CD4-positive, alpha-beta memory T cell (primary cell): ENCODE measurements around the gene PDGFRA. TPM values are rescaled to one million over a fixed set of nuclear protein-coding genes. Genes with fewer than 3 reads are reported as not detected.

Source experiments
- CTCF ChIA-PET: fragments of 350-600 bp; sonication (Branson Sonifier 250); formaldehyde crosslinking; loops from one replicate; lab custom pipeline; 2021; ENCODE audit warnings: inconsistent platforms; ENCODE audit not compliant: partially characterized antibody; lab: Charles Lee
- POLR2A ChIA-PET: fragments of 350-600 bp; sonication (Branson Sonifier 250); formaldehyde crosslinking; loops from one replicate; lab custom pipeline; 2021; ENCODE audit not compliant: partially characterized antibody; lab: Charles Lee
- DNase-seq, 5 donors: peaks; one replicate each; pipeline versions ENCODE4 v3.0.0 to v3.0.0-alpha.2; 2020 to 2022; ENCODE audit warnings: mixed read lengths in 1 of 5
- H3K27ac ChIP-seq: one replicate; pipeline ENCODE4 v1.7.0; 2013; ENCODE audit warnings: low read depth, low read length
- H3K27me3 ChIP-seq: 2 replicates; pipeline ENCODE4 v1.7.0; 2013; ENCODE audit warnings: mild to moderate bottlenecking, low read length, moderate library complexity; ENCODE audit not compliant: insufficient read depth
- H3K36me3 ChIP-seq: 2 replicates; pipeline ENCODE4 v1.7.0; 2013; ENCODE audit warnings: mild to moderate bottlenecking, low read length, moderate library complexity; ENCODE audit not compliant: insufficient read depth
- H3K4me1 ChIP-seq: 2 replicates; pipeline ENCODE4 v1.7.0; 2013; ENCODE audit warnings: mild to moderate bottlenecking, low read length, moderate library complexity; ENCODE audit not compliant: insufficient read depth
- H3K4me3 ChIP-seq, 2 donors: one replicate each; pipeline ENCODE4 v1.7.0; 2013; ENCODE audit warnings: low read length in 2 of 2, mild to moderate bottlenecking in 1 of 2
- H3K9me3 ChIP-seq, 2 donors: one replicate each; pipeline ENCODE4 v1.7.0; 2013; ENCODE audit warnings: low read length in 2 of 2, control low read depth in 1 of 2; ENCODE audit not compliant: control insufficient read depth in 1 of 2
- H3K27ac Mint-ChIP-seq, 7 donors: one replicate each; pipeline ENCODE4 v1.8.0; 2020 to 2021; ENCODE audit warnings: mixed read lengths in 7 of 7, mild to moderate bottlenecking in 6 of 7, inconsistent platforms in 3 of 7, moderate library complexity in 3 of 7
- H3K27me3 Mint-ChIP-seq, 2 donors: one replicate each; pipeline ENCODE4 v1.8.0; 2020 to 2021; ENCODE audit warnings: mixed read lengths in 2 of 2
- H3K36me3 Mint-ChIP-seq, 2 donors: one replicate each; pipeline ENCODE4 v1.8.0; 2020 to 2021; ENCODE audit warnings: mixed read lengths in 2 of 2, inconsistent platforms in 1 of 2, mild to moderate bottlenecking in 1 of 2
- H3K4me1 Mint-ChIP-seq, 4 donors: one replicate each; pipeline ENCODE4 v1.8.0; 2020 to 2021; ENCODE audit warnings: mixed read lengths in 4 of 4, mild to moderate bottlenecking in 1 of 4
- H3K4me3 Mint-ChIP-seq, 8 donors: one replicate each; pipeline ENCODE4 v1.8.0; 2020 to 2021; ENCODE audit warnings: mixed read lengths in 8 of 8, mild to moderate bottlenecking in 7 of 8, moderate library complexity in 6 of 8, inconsistent platforms in 3 of 8
- H3K9me3 Mint-ChIP-seq, 8 donors: one replicate each; pipeline ENCODE4 v1.8.0; 2020 to 2021; ENCODE audit warnings: mixed read lengths in 8 of 8, mild to moderate bottlenecking in 5 of 8, inconsistent platforms in 3 of 8, moderate library complexity in 1 of 8
- intact Hi-C: fragments of 100-400 bp; cut with micrococcal nuclease; formaldehyde crosslinking; loops from one replicate; pipeline ENCODE4 v1.15.1; 2023
- polyA plus RNA-seq, 2 donors: library from polyadenylated mRNA; unstranded; fragments of 300-500 nt; fragmentation: Illumina TruSeq; gene quantifications; one replicate each; pipeline ENCODE4 v1.2.3, GENCODE V29; 2021
- total RNA-seq, 2 experiments: library from RNA; stranded (reverse); gene quantifications; one replicate each; pipeline ENCODE4 v1.2.3, GENCODE V29; 2021

The PDGFRA gene
- total and polyA plus RNA-seq, 4 experiments from 2014 or later, result not detected

DNA sequence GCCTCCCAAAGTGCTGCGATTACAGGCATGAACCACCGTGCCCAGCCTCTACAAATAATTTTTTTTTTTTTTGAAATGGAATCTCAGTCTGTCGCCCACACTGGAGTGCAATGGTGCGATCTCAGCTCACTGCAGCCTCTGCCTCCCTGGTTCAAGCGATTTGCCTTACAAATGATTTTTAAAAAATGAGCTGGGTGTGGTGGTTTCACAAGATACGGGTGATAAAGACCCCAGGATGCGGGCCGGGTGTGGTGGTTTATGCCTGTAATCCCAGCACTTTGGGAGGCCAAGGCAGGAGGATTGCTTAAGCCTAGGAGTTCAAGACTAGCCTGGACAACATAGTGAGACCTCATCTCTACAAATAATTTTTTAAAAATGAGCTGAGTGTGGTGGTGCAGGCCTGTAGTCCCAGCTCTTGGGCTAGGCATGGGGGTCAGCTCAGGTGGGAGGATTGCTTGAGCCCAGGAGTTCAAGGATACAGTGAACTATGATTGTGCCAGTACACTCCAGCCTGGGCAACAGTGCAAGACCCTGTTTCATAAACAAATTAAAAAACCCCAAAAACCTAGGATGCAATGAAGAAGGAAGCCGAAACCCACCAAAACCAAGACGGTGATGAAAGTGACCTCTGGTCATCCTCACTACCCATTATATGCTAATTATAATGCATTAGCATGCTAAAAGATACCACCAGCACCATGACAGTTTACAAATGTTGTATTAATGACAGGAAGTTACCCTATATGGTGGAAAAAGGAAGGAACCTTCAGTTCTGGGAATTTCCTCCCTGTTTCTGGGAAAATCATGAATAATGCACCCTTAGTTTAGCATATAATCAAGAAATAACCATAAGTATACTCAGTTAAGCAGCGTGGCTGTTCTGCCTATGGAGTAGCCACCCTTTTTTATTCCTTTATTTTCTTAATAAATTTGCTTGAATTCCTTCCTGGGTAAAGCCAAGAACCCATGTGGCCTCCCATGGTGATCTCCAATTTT is 27.7 kb downstream of the PDGFRA start:
- Mint-ChIP-seq H3K9me3 (peaks cover 0 to 7% (median 0%) of the 10 kb centered on the region in 8 donors), H3K27me3 (peaks cover 0 to 5% of the 10 kb centered on the region in 2 donors), H3K36me3 (no peaks in the 10 kb centered on the region), H3K4me1 (no peaks in the 10 kb centered on the region), H3K27ac (no peak overlapping the region), H3K4me3 (no peak overlapping the region)
- Histone ChIP-seq H3K4me1 (no peaks in the 10 kb centered on the region), H3K4me3 (no peak overlapping the region), H3K27me3 (no peaks in the 10 kb centered on the region), H3K27ac (no peak overlapping the region), H3K36me3 (no peaks in the 10 kb centered on the region), H3K9me3 (no peaks in the 10 kb centered on the region)
- no peak for DNase-seq
- CTCF ChIA-PET, result no interaction called here
- POLR2A ChIA-PET, result no interaction called here
- intact Hi-C loops, result no loop called here

DNA sequence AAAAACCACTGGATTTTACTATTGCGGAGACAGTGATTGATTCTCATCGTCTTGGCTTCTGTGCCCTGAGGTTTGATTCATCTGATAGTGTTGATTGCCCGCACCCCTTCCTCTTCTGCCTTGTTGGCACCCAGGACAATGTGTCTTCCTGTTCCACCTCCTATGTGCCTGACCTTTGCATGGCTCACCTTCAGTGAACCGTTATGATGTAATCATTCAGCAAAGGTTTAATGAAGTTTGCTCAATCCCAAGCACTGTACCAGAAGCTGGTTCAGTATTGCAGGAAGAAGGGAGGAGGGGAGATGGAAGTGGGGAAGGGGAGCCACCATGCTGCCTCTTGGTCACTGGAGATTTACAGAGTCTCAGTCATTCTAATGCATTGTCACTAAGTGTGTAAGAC is 36.3 kb downstream of the PDGFRA start:
- Histone ChIP-seq H3K4me3 (no peak overlapping the region), H3K27me3 (no peaks in the 10 kb centered on the region), H3K27ac (no peak overlapping the region), H3K9me3 (no peaks in the 10 kb centered on the region), H3K36me3 (no peaks in the 10 kb centered on the region), H3K4me1 (no peaks in the 10 kb centered on the region)
- DNase-seq, result no peak
- Mint-ChIP-seq H3K27me3 (peaks cover 2% of the 10 kb centered on the region in 2 donors), H3K27ac (no peak overlapping the region), H3K36me3 (no peaks in the 10 kb centered on the region), H3K9me3 (peaks cover 0 to 2% (median 0%) of the 10 kb centered on the region in 8 donors), H3K4me3 (no peak overlapping the region), H3K4me1 (no peaks in the 10 kb centered on the region)
- POLR2A ChIA-PET, result no interaction called here
- CTCF ChIA-PET, result no interaction called here
- intact Hi-C loops, result no loop called here

DNA sequence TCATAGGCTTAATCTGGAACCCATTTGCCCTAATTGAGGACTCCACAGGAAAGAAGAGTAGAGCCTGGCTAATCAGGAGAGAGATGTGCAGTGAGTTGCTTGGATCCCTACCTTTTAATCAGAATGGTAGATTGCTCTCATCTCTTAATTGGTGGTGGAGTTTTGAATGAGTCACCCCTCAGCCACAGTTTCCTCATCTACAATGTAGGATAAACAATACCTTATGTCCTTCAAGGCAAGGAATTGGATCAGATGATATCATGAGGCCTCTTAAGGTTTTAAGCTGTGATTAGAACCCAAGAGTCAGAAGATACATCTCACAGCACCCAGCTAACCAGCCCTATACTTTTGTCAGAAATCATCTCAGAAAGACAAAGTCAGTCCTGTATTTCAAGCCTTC is 39.1 kb downstream of the PDGFRA start:
- no peak overlapping the region for H3K27ac ChIP-seq
- no peak overlapping the region for H3K4me3 ChIP-seq
- no peak for DNase-seq
- H3K27me3 Mint-ChIP-seq, result peaks cover 2 to 4% of the 10 kb centered on the region in 2 donors
- peaks cover 0 to 2% (median 0%) of the 10 kb centered on the region in 8 donors for H3K9me3 Mint-ChIP-seq
- H3K27me3 ChIP-seq, result no peaks in the 10 kb centered on the region
- H3K9me3 ChIP-seq, result no peaks in the 10 kb centered on the region
- H3K4me1 Mint-ChIP-seq, result no peaks in the 10 kb centered on the region
- H3K4me1 ChIP-seq, result no peaks in the 10 kb centered on the region
- intact Hi-C loops, result no loop called here
- H3K36me3 ChIP-seq, result no peaks in the 10 kb centered on the region
- no peak overlapping the region for H3K27ac Mint-ChIP-seq
- ChIA-PET POLR2A (no interaction called here), CTCF (interaction anchor here (1.2 kb wide), 1 partner anchor 34 kb away, joined by 3 read pairs; no protein-coding TSS in a partner anchor)
- no peak overlapping the region for H3K4me3 Mint-ChIP-seq
- no peaks in the 10 kb centered on the region for H3K36me3 Mint-ChIP-seq

DNA sequence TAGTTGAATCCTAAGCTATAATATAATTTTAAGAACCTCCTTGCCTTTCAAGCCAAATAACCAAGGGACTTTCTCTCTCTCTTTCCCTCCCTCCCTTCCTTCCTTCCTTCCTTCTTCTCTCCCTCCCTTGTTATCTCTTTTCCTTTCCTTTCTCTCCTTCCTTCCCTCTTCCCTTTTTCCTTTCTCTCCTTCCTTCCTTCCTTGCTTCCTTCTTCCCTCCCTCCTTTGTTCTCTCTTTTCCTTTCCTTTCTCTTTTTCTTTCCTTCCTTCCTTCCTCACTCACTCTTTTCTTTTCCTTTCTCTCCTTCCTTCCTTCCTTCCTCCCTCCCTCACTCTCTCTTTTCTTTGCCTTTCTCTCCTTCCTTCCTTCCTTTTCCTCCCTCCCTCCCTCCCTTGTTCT is 42.4 kb downstream of the PDGFRA start:
- peaks cover 4 to 12% of the 10 kb centered on the region in 2 donors for H3K27me3 Mint-ChIP-seq
- H3K36me3 Mint-ChIP-seq, result no peaks in the 10 kb centered on the region
- intact Hi-C loops, result no loop called here
- H3K27ac ChIP-seq, result no peak overlapping the region
- H3K9me3 ChIP-seq, result no peaks in the 10 kb centered on the region
- H3K4me3 ChIP-seq, result no peak overlapping the region
- DNase-seq, result no peak
- H3K9me3 Mint-ChIP-seq, result peaks cover 0 to 3% (median 0%) of the 10 kb centered on the region in 8 donors
- H3K4me1 Mint-ChIP-seq, result no peaks in the 10 kb centered on the region
- H3K36me3 ChIP-seq, result no peaks in the 10 kb centered on the region
- H3K4me3 Mint-ChIP-seq, result no peak overlapping the region
- ChIA-PET POLR2A (no interaction called here), CTCF (no interaction called here)
- no peak overlapping the region for H3K27ac Mint-ChIP-seq
- H3K4me1 ChIP-seq, result no peaks in the 10 kb centered on the region
- peaks cover 4% of the 10 kb centered on the region for H3K27me3 ChIP-seq

DNA sequence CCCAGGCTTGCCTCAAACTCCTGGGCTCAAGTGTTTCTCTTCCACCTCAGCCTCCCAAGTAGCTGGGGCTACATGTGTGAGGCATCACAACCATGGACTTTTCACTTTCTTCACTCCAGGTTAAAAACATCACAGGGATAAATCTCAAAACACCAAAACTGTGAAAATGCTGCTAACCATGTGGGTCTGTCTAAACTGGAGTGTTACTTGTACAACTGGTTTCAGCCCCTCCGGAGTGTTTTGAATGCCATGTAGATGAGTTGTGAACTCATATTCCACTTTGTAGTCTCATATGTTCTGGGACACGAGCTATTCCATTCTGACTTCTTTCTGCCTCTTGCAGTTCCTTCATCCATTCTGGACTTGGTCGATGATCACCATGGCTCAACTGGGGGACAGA is 43.0 kb downstream of the PDGFRA start:
- H3K27ac Mint-ChIP-seq, result no peak overlapping the region
- H3K4me3 ChIP-seq, result no peak overlapping the region
- H3K27ac ChIP-seq, result no peak overlapping the region
- ChIA-PET POLR2A (no interaction called here), CTCF (interaction anchor here (1.6 kb wide), 1 partner anchor 38 kb away, joined by 3 read pairs; no protein-coding TSS in a partner anchor)
- no peaks in the 10 kb centered on the region for H3K36me3 Mint-ChIP-seq
- H3K9me3 Mint-ChIP-seq, result peaks cover 0 to 3% (median 0%) of the 10 kb centered on the region in 8 donors
- H3K27me3 ChIP-seq, result peaks cover 4% of the 10 kb centered on the region
- no peaks in the 10 kb centered on the region for H3K4me1 Mint-ChIP-seq
- no peaks in the 10 kb centered on the region for H3K4me1 ChIP-seq
- no peaks in the 10 kb centered on the region for H3K36me3 ChIP-seq
- H3K4me3 Mint-ChIP-seq, result no peak overlapping the region
- no peaks in the 10 kb centered on the region for H3K9me3 ChIP-seq
- H3K27me3 Mint-ChIP-seq, result peaks cover 4 to 12% of the 10 kb centered on the region in 2 donors
- no peak for DNase-seq
- intact Hi-C loops, result no loop called here

GRCh38 chr4:54274264-54274663 is 45.2 kb downstream of the PDGFRA start:
- POLR2A ChIA-PET, result no interaction called here
- no peaks in the 10 kb centered on the region for H3K36me3 ChIP-seq

GRCh38 chr4:54274795-54275665 is 45.9 kb downstream of the PDGFRA start:
- H3K36me3 ChIP-seq, result no peaks in the 10 kb centered on the region
- H3K4me1 Mint-ChIP-seq, result no peaks in the 10 kb centered on the region
- ChIA-PET CTCF (no interaction called here), POLR2A (no interaction called here)
- H3K4me3 Mint-ChIP-seq, result no peak overlapping the region
- peaks cover 4% of the 10 kb centered on the region for H3K27me3 ChIP-seq
- no peaks in the 10 kb centered on the region for H3K9me3 ChIP-seq
- H3K9me3 Mint-ChIP-seq, result peaks cover 0 to 3% (median 0%) of the 10 kb centered on the region in 8 donors
- H3K27ac Mint-ChIP-seq, result no peak overlapping the region
- peaks cover 9 to 12% of the 10 kb centered on the region in 2 donors for H3K27me3 Mint-ChIP-seq
- H3K4me1 ChIP-seq, result no peaks in the 10 kb centered on the region
- intact Hi-C loops, result no loop called here
- H3K36me3 Mint-ChIP-seq, result no peaks in the 10 kb centered on the region
- no peak overlapping the region for H3K4me3 ChIP-seq
- DNase-seq, result no peak
- H3K27ac ChIP-seq, result no peak overlapping the region

More at GRCh38 chr4:54274264-54274663, 45.2 kb downstream of the PDGFRA start:
- H3K4me1 ChIP-seq, result no peaks in the 10 kb centered on the region
- no peaks in the 10 kb centered on the region for H3K4me1 Mint-ChIP-seq
- no peak overlapping the region for H3K27ac Mint-ChIP-seq
- intact Hi-C loops, result no loop called here
- H3K27me3 Mint-ChIP-seq, result peaks cover 9 to 14% of the 10 kb centered on the region in 2 donors
- no peak for DNase-seq
- H3K4me3 Mint-ChIP-seq, result no peak overlapping the region
- CTCF ChIA-PET, result no interaction called here
- no peak overlapping the region for H3K27ac ChIP-seq
- peaks cover 4% of the 10 kb centered on the region for H3K27me3 ChIP-seq
- H3K36me3 Mint-ChIP-seq, result no peaks in the 10 kb centered on the region
- H3K4me3 ChIP-seq, result no peak overlapping the region
- H3K9me3 Mint-ChIP-seq, result peaks cover 0 to 3% (median 0%) of the 10 kb centered on the region in 8 donors
- H3K9me3 ChIP-seq, result no peaks in the 10 kb centered on the region
